Inflammatory macrophage treated with lipopolysaccharide for 4 hours (primary cell): ENCODE data around the gene MAP2K5.

ENCODE experiments used
- DNase-seq: peaks from one replicate; pipeline ENCODE4 v3.0.0-alpha.2; 2020

The MAP2K5 gene

DNA sequence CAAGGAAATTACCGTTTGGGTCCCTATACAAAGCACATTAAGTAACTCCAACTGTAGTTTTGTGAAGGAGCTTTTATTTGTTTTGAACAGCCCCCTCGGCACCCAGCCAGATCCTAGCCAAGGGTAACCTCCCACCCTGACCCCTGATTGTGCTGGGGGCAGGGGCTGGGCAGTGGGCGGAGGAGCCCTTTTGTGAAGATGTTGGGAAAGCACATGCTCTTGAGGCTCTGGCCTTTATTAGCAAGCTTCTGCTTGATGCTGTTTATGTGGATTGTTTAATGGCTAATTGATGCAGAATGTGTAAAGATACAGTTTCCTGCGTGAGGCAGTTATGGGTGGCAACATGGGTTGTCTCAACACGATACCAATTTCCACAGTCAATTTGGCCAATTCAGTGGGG, 136.5 kb downstream of the MAP2K5 start:
- no peak for DNase-seq

DNA sequence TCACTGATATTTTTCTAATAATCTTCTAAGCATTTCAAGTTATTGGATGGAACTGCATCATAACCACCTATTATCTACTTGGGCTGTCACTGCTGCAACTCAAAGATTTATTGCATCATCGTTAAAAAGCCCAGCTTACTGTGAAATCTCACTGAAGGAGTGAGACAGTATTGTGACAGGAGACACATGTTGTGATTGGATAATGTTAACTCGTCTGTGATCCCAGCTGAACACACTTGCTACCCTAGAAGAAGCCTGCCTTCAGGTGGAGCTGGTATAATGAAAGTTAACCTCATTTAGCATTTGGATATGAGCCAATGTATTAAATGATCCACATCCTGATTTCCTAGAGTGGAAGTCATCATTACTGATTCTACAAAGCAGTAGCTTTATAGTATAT, 138.1 kb downstream of the MAP2K5 start:
- peak; percentile 9 for DNase-seq

DNA sequence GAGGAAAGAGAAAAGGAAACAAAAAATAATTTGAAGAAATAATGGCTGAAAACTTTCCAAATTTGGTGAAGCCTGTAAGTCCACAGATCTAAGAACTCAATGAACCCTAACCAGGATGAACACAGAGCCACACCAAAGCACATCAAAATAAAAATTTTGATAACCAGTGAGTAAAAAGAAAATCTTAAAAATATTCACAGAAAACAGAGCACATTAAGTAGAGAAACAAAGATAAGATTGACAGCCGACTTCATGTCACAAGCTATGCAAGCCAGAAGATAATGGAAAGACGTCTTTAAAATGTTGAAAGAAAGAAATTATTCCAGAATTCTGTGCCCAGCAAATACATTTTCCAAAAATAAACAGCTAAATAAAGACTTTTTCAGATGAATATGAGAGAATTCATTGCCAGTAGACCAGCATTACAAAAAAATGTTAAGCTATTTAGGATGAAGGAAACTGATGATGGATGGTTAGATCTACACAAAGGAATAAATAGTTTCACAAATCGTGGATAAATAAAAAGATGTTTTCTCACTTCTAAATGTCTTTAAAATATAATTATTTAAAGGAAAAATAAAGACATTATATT, 142.6 kb downstream of the MAP2K5 start:
- DNase-seq = peak; percentile 6

DNA sequence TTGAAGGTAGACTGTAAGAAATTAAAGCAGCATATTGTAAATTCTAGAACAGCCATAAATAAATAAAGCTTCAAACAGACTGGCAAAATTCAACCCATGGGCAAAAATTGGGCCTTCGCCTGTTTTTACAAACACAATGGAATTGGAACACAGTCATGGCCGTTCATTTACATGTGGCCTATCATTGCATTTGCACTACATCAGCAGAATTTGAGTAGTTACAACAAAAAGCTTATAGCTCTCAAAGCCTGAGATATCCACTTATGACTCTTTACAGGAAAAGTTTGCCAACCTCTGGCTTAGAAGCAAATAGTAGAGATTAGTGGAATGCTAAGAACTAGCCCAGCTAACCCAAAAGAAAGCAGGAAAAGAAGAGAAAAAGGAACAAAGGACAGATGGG, 143.2 kb downstream of the MAP2K5 start:
- no peak for DNase-seq

DNA sequence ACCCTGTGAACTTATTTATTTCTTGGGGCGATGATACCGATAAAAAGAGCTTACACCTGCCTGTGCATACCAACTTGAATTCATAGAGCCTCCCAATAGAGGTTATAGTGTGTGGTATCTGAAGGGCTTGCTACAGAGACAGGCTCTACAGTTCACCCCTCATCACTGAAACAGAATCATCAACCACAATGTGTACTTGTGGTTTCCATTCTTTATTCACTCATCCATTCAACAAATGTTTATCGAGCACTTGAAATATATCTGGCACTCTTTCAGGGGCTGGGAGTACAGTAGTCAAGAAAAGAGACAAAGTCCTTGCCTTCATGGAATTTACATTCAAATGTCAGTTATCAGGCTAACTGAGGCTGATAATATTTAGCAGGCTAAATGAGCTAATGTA, 148.4 kb downstream of the MAP2K5 start:
- DNase-seq = no peak

DNA sequence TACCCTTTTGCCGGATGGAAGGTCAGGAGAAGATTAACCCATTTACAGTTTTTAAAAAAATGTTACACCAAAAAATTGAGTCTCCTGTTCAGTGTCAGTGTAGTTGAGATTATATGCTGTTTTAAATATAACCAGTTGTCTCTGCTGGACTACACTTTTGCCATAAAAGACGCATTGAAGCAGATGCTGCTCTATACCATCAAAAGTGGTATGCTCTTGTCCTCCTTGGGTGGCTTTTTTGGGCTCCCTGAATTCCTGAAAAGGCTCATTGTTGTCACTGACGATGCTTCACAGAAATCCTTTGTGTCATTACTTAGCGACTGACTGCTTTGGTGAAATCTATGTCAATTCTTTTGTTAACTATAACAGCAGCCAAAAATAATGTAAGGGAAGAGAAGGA, 148.9 kb downstream of the MAP2K5 start:
- no peak for DNase-seq

DNA sequence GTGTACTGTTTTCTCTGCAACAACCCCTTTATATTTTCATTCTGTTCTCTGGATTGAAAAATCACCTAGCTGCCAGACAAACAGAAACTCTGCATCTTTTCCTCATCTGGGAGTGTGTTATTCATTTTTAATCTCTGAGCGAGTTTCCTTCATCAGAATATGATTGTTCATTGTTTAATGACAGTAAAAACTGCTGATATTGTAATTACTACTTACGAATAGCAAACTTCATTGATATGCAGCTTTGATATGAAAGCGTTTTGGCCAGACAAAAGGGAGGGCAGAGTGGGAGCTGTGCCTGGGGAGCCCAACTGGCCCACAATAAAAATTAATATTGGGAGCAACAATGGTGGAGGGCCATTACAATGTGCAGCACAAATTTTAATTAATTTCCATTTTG, 150.1 kb downstream of the MAP2K5 start:
- DNase-seq = no peak

DNA sequence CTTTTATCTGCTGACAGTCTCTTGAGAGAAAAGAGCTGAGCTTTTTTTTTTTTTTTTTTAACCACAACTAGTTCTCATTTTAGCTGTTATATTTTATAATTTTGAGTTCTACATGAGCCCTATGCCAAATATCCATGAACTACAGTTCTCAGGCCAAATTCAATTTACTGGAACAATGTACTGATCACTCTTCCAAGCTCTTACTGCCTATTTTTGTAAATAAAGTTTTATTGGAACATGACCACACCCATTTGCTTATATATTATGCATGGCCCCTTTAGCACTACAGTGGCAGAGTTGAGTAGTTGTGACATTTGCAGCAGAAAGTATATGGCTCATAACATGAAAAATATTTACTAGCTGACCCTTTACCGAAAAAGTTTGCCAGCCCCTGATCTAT, 153.6 kb downstream of the MAP2K5 start:
- no peak for DNase-seq

DNA sequence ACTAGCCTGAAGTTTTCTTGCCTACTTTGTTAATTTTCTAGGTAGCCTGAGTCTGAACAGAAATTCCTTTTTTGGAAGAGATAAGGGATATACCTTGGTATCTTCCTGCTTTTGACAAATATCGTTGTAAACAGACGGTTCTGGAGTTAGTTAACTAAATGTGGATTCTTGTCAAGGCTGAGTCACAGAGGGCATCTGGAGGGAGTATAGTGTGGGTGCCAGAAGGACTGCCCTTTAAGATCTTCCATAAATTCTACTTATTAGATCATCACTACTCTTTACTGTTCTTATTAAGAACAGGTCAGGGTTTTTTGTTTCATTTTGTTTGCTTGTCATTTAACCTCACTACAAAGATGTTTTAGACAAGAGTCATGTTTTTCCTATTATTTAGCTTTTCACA, 157.5 kb downstream of the MAP2K5 start:
- DNase-seq = no peak

DNA sequence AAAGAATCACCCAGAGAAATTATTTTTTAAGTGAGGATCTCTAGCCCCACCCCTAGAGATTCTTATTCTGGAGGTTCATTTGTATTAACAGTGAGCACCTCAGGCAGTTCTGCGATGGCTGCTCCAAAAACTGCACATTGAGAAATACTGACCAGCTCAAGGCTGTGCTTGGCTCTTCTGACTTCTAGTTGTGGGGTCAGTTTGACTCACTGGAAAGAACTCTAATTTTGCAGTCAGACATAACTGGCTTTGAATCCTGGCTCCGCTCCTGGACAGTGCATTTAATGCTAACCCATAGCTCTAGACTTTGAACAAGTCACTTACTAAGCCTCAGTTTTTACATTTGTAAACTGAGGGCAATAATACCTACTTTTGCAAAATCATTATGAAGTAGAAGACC, 159.2 kb downstream of the MAP2K5 start:
- no peak for DNase-seq

DNA sequence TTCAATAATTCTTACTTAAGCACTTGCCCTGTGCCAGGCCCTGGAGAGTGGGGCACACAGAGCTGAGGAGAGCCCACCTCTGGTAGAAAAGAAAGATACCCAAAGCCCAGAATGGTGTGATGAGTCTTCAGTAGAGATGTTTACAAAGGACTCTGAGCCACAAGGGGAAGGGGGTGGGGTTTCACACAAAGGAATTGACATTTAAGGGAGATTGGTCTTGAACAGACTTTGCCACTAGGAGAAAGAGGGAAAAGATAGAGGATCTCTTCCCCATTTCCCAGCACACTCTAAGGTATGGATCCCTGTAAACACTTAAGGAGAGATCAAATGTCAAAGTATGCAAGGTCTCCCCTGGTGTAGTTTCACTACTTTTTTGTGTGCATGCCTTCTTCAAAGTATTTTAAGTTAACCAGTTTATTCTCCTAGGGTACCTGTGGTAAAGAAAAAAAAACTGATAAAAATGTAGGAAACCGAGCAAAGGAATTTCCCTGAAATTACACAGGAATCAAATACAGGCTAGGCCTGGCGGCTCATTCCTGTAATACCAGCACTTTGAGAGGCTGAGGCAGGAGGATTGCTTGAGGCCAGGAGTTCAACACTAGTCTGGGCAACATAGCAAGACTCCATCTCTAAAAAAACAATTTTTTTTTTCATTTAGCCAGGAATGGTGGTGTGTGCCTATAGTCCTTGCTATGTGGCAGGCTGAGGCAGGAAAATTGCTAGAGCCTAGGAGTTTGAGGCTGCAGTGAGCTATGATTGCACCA, 165.2 kb downstream of the MAP2K5 start:
- no peak for DNase-seq

DNA sequence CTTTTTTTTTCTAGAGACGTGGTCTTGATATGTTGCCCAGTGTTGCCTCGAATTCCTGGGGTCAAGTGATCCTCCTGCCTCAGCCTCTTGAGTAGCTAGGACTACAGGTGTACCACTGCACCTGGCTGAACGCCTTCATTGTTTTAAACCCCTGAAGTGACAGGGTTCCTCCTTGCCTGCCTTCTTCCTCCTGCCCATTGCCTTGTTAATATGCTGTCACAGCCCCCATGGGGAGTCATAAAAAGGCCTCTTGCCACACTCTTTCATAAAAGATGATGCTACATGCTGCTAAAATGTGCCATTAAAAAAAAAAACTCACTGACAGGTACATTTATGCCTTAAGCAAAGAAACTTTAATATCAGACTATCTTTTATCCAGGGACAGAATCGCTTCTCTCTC, 166.0 kb downstream of the MAP2K5 start:
- DNase-seq = no peak

DNA sequence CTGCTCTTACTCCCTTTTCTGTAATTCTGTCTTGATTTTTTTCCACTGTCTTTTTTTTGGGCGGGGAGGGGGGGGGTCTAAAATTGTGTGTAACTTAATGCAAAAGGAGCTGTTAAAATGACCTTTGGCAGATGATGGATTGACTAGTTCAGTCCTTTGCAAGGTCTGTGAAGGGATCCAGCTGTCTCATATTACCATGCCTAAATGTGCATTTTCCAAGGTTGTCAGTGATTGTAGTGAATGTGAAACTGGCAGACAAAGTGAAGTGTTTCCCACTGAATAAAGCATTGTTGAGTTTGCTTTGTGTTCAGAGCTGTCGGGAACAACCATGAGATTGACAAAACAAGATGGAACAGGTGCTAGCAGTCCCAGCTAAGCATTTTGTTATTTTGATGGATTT, 172.7 kb downstream of the MAP2K5 start:
- DNase-seq = no peak

DNA sequence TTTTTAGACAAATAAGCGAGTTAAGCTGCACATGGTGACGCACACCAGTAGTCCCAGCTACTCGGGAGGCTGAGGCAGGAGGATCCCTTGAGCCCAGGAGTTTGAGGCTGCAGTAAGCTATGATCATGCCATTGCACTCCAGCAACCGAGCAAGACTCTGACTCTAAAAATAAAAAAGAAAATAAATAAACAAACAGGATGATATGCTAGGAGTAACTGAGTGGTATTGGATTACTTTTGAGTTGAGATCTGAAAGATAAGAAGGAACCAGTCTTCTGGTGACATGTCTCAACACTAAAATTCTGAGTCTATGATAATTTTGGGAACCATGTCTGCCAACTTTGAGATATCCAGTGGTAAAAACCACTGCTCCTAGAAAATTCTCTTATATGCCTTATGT, 173.7 kb downstream of the MAP2K5 start:
- no peak for DNase-seq

DNA sequence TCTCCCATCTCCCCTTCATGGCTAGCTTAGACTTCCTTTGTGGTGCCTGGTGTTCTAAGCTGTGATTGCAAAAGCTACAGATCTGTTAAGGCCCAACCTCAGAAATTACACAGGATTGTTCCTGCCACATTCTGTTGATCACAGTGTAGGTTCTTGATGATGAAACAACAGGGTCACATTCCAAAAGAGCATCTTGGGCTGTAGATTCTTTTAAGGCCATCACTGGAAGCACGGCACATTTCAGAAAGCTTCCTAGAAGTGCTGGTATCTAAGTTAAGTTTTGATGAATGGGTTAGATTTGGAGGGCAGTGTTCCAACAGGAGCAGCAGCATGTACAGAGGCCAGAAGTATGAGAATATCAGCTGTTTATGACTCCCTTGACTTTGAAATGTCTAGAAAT, 175.3 kb downstream of the MAP2K5 start:
- no peak for DNase-seq

DNA sequence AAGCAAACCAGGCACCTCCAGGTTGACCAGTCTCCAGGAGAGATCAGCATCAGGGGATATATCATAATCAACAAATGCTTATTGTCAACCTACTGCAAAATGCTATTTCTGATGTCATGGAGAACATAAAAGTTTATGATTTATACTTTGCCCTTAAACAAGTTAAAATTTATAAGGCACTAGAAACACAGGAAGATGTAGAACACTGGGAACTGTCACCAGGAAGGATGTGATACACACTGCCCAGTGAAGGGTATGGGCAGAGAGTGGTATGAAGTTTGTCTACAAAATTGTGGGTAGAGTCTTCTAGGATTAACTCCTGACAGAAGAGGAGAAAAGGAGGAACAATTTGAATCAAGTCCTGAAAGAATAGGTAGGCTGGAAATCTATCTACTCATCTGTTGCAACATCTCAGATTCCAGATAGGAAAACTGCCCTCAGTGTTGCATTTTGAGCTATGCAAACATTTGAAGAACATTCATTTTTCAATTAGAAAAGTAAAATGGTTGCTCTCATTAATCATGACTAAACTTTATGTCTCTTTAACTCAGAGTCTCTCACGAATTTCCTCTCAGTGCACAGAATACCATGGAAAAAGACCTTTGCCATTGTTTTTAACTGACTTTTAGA, 176.9 kb downstream of the MAP2K5 start:
- no peak for DNase-seq

DNA sequence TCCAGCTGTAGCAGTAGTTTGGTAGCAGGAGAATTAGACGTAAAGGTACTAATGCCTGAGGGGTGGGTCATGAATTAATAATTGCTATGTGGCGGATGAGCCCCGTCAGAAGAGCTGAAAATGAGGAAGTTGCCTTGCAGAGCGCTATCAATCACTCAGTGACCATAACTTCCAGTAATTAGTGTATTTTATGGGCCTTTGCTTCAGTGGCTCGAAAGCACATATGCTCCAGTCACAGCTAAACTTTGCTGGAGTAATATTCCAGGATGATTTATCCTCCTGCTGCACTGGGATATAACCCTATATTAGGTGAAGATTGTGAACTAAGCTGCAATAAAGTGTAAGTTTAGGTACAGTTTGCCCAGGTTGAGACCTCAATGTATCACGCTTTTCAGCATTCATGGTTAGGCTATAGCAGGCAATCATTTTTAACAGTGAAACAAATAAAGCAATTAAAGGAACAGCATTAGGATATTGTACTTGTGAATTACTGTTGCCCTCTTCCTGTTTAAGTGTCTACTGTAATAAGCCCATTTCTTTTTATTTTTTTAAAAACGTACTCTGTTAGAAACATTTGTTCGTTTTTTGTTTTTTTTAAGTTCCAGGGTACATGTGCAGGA, 178.2 kb downstream of the MAP2K5 start:
- peak; percentile 15 for DNase-seq

DNA sequence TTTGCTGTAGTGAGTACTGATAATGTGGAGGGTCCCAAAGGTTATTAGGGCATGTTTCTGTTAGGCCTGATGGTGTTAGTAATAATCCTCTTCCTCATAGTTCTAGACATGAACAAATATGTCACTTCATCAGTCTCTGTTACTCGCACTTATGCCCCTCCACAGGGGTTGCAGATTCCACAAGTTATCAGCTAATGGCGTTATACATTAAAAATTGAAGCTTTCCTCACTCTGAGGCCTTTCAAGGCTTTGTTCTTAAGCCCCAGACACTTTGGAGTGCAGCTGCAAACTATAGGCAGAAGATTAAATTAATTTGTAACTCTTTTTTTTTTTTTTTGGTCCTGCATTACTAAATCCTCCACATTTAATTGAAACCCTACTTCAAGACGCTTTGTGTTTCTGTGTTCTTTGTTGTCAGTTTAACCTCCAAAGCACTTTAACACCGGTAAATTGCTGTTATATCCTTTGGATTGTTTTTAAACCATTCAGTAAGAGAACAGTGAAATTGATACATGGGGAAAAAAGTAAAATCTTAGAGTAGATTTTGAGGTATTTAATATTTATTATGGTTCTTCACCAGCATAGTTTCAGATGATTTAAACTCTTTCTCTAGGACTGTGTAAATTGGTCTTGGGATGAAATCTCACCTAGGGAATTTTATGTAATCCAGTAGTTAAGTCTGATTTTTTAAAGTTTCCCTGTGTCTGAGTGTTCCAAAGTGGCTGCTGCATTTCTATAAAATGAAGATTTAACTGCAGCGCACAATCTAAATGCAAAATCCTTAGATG, 179.7 kb downstream of the MAP2K5 start:
- no peak for DNase-seq

DNA sequence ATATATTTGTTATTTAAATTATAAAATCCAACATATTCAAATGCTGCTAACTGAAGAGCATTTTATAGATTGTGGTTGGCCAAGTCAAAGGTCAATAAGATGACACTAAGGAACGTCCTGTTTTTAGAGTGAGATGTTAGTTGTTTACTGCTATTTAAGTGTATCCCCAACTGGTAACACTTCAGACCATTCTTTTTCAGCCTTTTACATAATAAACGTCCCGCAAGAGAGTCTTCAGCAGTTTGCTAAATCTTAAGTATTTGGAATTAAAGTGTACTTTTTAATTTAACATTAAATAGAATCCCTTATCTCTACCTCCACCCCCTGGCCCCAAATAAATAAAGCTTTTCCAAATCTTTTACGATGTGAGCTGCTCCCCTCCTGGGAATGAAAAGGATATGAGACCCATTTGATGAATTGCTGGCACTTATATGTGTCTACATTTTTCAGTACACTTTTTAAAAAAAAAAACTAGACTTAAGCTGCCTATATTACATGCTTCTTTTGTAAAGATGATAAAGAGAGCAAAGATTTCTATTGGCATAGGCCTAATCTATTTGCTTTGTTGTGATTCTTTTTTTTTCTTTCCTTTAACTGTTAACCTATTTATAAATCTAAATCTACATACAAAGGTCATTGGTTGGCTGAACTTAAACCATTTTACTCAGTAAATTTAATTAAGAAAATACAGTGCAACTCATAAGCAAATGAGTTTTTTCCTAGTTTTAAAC, 181.0 kb downstream of the MAP2K5 start:
- DNase-seq = no peak

DNA sequence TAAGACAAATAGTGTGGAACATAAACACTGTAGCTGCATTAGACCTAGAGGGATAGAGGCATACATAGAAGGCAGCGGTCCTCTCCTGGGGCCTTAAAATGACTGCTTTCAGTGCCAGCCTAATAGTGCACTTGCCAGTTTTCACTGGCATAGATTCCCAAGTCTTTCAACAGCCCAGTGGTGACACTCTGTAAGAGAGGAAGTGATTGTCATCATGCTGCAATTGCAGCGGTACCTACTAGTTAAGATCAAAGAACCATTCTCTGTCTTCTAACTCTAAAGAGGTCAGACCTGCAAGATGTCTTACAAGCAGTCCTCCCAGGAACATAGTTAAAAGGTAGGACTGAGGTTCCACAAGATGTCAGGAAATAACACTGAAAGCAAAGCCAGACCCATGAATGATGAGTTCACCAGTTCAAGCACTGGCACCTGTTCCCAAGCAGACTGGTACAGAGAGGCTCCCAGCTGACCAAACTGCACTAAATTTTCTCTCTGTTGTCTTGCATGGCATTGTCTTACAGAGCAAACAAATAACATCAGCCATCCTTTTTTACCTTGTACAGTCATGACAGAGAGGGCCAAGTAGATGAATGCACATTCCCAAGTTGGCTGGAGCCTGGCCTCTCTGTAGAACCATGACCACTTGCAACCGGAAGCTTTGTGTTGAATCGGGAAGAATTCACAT, 182.3 kb downstream of the MAP2K5 start:
- peak; percentile 11 for DNase-seq

DNA sequence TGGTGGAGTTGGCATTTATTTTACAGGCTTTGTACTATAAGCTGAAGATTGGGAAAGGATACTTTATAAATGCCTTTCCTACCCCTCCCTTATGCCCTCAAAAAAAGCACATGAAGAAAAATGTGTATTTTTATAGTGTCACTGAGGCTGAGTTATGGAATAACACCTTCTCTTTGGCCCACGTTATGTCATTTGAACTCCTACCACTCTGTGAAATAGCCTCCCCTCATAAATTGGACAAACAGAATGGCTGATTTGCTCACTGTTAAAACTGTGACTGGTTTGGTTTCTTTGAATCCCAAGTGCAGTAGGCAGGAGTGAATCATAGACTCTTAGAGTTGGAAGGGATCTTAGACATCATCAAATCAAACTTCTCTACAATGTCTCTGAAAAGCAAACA, 187.6 kb downstream of the MAP2K5 start:
- no peak for DNase-seq
